Thyroid gland (tissue), 4 donors: ENCODE measurements around the gene EFCAB6.

Source experiments
- POLR2A ChIP-seq, 2 donors: fragments of 450-650 bp; IDR thresholded peaks; one replicate each; pipeline ENCODE4 v1.6.1; 2017; ENCODE audit warnings: antibody characterized with exemption in 2 of 2, mild to moderate bottlenecking in 2 of 2, moderate library complexity in 1 of 2
- TF ChIP-seq, protein P1 (sequence below), 6 experiments: fragments of 200-600 bp in 3 of 6; fragments of 450-650 bp in 3 of 6; sonication (generic) in 3 of 6; IDR thresholded peaks; one replicate each; pipeline ENCODE4 v1.5.1; 2016 to 2019; ENCODE audit warnings: antibody characterized with exemption in 6 of 6, mild to moderate bottlenecking in 2 of 6, inconsistent platforms in 1 of 6, moderate library complexity in 1 of 6

DNA sequence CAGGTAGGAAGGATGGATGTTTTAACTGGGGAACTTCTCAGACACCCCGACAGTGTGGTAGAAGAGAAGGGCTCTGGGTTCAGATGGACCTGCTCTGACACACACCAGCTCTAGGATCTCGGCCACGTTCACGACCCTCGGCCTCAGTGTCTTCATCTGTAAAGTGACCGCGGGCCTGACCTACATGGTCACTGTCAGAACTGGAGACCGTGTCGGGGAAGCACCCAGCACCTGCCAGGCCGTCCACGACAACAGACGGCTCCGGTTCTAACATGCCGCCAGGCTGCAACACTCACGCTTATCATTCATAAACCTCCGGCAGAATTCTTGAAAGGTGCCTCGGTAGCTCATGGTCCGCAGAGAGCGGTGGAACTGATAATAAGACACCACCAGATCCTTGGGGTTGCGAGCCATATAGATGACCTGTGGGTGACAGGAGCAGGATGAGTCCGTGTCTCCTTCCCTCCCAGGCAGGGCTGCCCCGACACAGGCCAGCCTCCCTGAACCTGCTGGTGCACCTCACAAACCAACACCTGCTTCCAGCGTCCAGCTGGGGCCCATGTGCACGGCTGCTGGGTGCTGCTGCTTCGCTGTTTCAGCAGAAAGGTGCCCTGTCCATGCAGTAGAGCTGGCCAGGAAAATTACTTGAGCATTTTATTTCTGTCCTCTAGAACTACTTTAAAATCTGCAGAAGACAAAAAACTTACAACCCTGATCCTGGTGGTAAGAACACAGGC, 26.6 kb upstream of the EFCAB6 start:
- TF ChIP-seq, protein P1, sequence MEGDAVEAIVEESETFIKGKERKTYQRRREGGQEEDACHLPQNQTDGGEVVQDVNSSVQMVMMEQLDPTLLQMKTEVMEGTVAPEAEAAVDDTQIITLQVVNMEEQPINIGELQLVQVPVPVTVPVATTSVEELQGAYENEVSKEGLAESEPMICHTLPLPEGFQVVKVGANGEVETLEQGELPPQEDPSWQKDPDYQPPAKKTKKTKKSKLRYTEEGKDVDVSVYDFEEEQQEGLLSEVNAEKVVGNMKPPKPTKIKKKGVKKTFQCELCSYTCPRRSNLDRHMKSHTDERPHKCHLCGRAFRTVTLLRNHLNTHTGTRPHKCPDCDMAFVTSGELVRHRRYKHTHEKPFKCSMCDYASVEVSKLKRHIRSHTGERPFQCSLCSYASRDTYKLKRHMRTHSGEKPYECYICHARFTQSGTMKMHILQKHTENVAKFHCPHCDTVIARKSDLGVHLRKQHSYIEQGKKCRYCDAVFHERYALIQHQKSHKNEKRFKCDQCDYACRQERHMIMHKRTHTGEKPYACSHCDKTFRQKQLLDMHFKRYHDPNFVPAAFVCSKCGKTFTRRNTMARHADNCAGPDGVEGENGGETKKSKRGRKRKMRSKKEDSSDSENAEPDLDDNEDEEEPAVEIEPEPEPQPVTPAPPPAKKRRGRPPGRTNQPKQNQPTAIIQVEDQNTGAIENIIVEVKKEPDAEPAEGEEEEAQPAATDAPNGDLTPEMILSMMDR (IDR thresholded peaks at IDR 0.05) = no peak
- no peak for TF ChIP-seq POLR2A (IDR thresholded peaks at IDR 0.05)
